ENCODE data around the gene NR2F2. TPM values are rescaled to one million over a fixed set of nuclear protein-coding genes. Genes with fewer than 3 reads are reported as not detected.

Gene NR2F2
- total and polyA plus RNA-seq, 8 donors, result 7.0 to 25.6 (median 14.0) TPM

GRCh38 chr15:96293441-96293840 is 37.1 kb upstream of the NR2F2 start:
- DNase-seq, result no peak
- 77 to 93% methylated on average over 4 of the region's 4 CpGs for WGBS, 2 donors
- H3K4me1 ChIP-seq, result no peaks in the 10 kb centered on the region
- peaks cover 0 to 4% (median 0%) of the 10 kb centered on the region in 4 donors for H3K9me3 ChIP-seq
- no peaks in the 10 kb centered on the region for H3K36me3 ChIP-seq
- no peak for TF ChIP-seq CTCF (IDR thresholded peaks at IDR 0.05)
- H3K27me3 ChIP-seq, result no peaks in the 10 kb centered on the region
- intact Hi-C loops (cut with DNase I), result no loop called here
- no peak overlapping the region for H3K4me3 ChIP-seq
- ATAC-seq, result no peak
- FAIRE-seq, result no peak
- no peak overlapping the region for H3K27ac ChIP-seq

GRCh38 chr15:96294766-96295165 is 35.7 kb upstream of the NR2F2 start:
- Histone ChIP-seq H3K4me1 (no peaks in the 10 kb centered on the region), H3K27me3 (no peaks in the 10 kb centered on the region), H3K27ac (no peak overlapping the region), H3K4me3 (no peak overlapping the region), H3K9me3 (peaks cover 0 to 5% (median 0%) of the 10 kb centered on the region in 4 donors), H3K36me3 (no peaks in the 10 kb centered on the region)
- no peak for ATAC-seq
- WGBS, 2 donors, result 74 to 79% methylated on average over 4 of the region's 4 CpGs
- intact Hi-C loops (cut with DNase I), result no loop called here
- no peak for TF ChIP-seq CTCF (IDR thresholded peaks at IDR 0.05)
- no peak for FAIRE-seq
- DNase-seq, result no peak

- H3K36me3 ChIP-seq, result no peaks in the 10 kb centered on the region
- no peaks in the 10 kb centered on the region for H3K27me3 ChIP-seq
- intact Hi-C loops (cut with DNase I), result no loop called here
- no peak overlapping the region for H3K4me3 ChIP-seq
- H3K27ac ChIP-seq, result no peak overlapping the region
- 71 to 74% methylated on average over 9 of the region's 9 CpGs for WGBS, 2 donors
- DNase-seq, result no peak
- no peaks in the 10 kb centered on the region for H3K4me1 ChIP-seq
- no peak for TF ChIP-seq CTCF (IDR thresholded peaks at IDR 0.05)
- no peak for FAIRE-seq
- no peak for ATAC-seq
- peaks cover 0 to 5% (median 0%) of the 10 kb centered on the region in 4 donors for H3K9me3 ChIP-seq
Observed at GRCh38 chr15:96296264-96296663, 34.2 kb upstream of the NR2F2 start.

- 71 to 79% methylated on average over 4 of the region's 4 CpGs for WGBS, 2 donors
- intact Hi-C loops (cut with DNase I), result no loop called here
Observed at GRCh38 chr15:96297783-96298182, 32.7 kb upstream of the NR2F2 start.

More at GRCh38 chr15:96297783-96298182, 32.7 kb upstream of the NR2F2 start:
- FAIRE-seq, result no peak
- no peak for DNase-seq
- no peak for TF ChIP-seq CTCF (IDR thresholded peaks at IDR 0.05)
- Histone ChIP-seq H3K27me3 (no peaks in the 10 kb centered on the region), H3K4me1 (no peaks in the 10 kb centered on the region), H3K4me3 (no peak overlapping the region), H3K9me3 (peaks cover 0 to 5% (median 0%) of the 10 kb centered on the region in 4 donors), H3K36me3 (no peaks in the 10 kb centered on the region), H3K27ac (no peak overlapping the region)
- ATAC-seq, result no peak
